Measurements from ENCODE around the gene ALK. TPM values are rescaled to one million over a fixed set of nuclear protein-coding genes. Genes with fewer than 3 reads are reported as not detected.

ALK gene
- total and polyA plus RNA-seq, 2 experiments from 2014 or later: 0.35 TPM; not detected in 1

GRCh38 chr2:29516767-29517166 is 404.6 kb downstream of the ALK start (continued):
- no peak for TF ChIP-seq CTCF (conservative IDR thresholded peaks at IDR 0.05; ENCODE audit: low read depth in 2 of 2)
- TF ChIP-seq ZNF114 (CRISPR knock-in tag; IDR thresholded peaks at IDR 0.05): no peak
- no peak for TF ChIP-seq REST (IDR thresholded peaks at IDR 0.05; ENCODE audit: unreplicated experiment)
- TF ChIP-seq ZNF331 (CRISPR knock-in tag; IDR thresholded peaks at IDR 0.05; ENCODE audit: low read depth): no peak

- peaks cover 3% of the 10 kb centered on the region; the same call in 1 of the 2 replicates for H3K9me2 ChIP-seq (ENCODE audit: insufficient read depth)
- H4K20me1 ChIP-seq (replicated peaks; ENCODE audit: insufficient read depth): no peaks in the 10 kb centered on the region
- no peaks in the 10 kb centered on the region for H3F3A ChIP-seq (replicated peaks; ENCODE audit: low read depth)
- H3K27me3 ChIP-seq (ENCODE audit: insufficient read depth): no peaks in the 10 kb centered on the region
- no peak overlapping the region for H3K4me3 ChIP-seq
- Mint-ChIP-seq H3K4me1 (no peaks in the 10 kb centered on the region), H3K27ac (no peak overlapping the region), H3K4me3 (no peak overlapping the region), H3K36me3 (ENCODE audit: low read depth) (peaks cover 5% of the 10 kb centered on the region; the same call in 1 of the 3 replicates), H3K27me3 (ENCODE audit: insufficient read depth, low read depth, poor library complexity) (no peaks in the 10 kb centered on the region), H3K9me3 (peaks cover 20% of the 10 kb centered on the region)
- no peak overlapping the region for H2AFZ ChIP-seq
- H3K36me3 ChIP-seq (ENCODE audit: insufficient read depth): no peaks in the 10 kb centered on the region
- DNase-seq (ENCODE audit: low spot score): no peak
- ATAC-seq: no peak
- H3K4me1 ChIP-seq (ENCODE audit: insufficient read depth): no peaks in the 10 kb centered on the region
- H3K27ac ChIP-seq (ENCODE audit: low read depth): no peak overlapping the region
- no peaks in the 10 kb centered on the region for H3K79me2 ChIP-seq (replicated peaks; ENCODE audit: insufficient read depth)
- no peak overlapping the region for H3K4me2 ChIP-seq
- no peak for TF ChIP-seq REST (IDR thresholded peaks at IDR 0.05; ENCODE audit: unreplicated experiment)
- TF ChIP-seq POLR2AphosphoS5 (IDR thresholded peaks at IDR 0.05; ENCODE audit: low read depth): no peak
- no peak for TF ChIP-seq CTCF (conservative IDR thresholded peaks at IDR 0.05; ENCODE audit: low read depth in 2 of 2)
- TF ChIP-seq EZH2 (IDR thresholded peaks at IDR 0.05; ENCODE audit: low read depth, unreplicated experiment): no peak
- TF ChIP-seq STAT1 (IDR thresholded peaks at IDR 0.05; ENCODE audit: unreplicated experiment): no peak
Observed at GRCh38 chr2:29509878-29510277, 411.5 kb downstream of the ALK start.
